ENCODE results near the gene EIF4A3. TPM values are rescaled to one million over a fixed set of nuclear protein-coding genes. Genes with fewer than 3 reads are reported as not detected.

Gene EIF4A3
- 124 and 125 TPM in 2 replicates for total RNA-seq (2022)
- percentile 88 among the genes with signal in this experiment for Bru-seq, nascent RNA
- percentile 91 among the genes with signal in this experiment for BruChase-seq, experiment 1, labeled RNA remaining after a 6-hour chase
- percentile 91 among the genes with signal in this experiment for BruChase-seq, experiment 2, labeled RNA remaining after a 2-hour chase
- long read RNA-seq, transcript EIF4A3-201 (12 exons, 1,734 nt), result major isoform, 263 of 277 reads
- long read RNA-seq, partial matches to known transcripts, result 5 of 277 reads
- long read RNA-seq, other reads (novel, unspliced or antisense), result 8 of 277 reads

- no TSS peak for BruUV-seq (replicated peaks)
- Mint-ChIP-seq H3K9me3 (ENCODE audit: low read depth, unreplicated experiment) (no peaks in the 10 kb centered on the region), H3K4me1 (ENCODE audit: low read depth, unreplicated experiment) (peaks cover 12% of the 10 kb centered on the region), H3K27ac (ENCODE audit: unreplicated experiment) (peak within 1 kb of the TSS; percentile 96), H3K4me3 (ENCODE audit: low read depth, unreplicated experiment) (peak within 1 kb of the TSS; percentile 75), H3K27me3 (ENCODE audit: unreplicated experiment) (no peaks in the 10 kb centered on the region), H3K36me3 (ENCODE audit: insufficient read depth, unreplicated experiment) (peaks cover 43% of the 10 kb centered on the region)
- intact Hi-C loops (cut with micrococcal nuclease; ENCODE audit: unreplicated experiment), result loop anchor here (5.0 kb wide), 1 partner anchor 105 kb away; no protein-coding TSS in a partner anchor
- TF ChIP-seq CTCF (IDR thresholded peaks at IDR 0.05; ENCODE audit: unreplicated experiment), result no peak
- peak; percentile 97 for DNase-seq
- CTCF ChIA-PET, result interaction anchor here (0.9 to 1.0 kb wide), 2 partner anchors 23 to 139 kb away, joined by 3 to 4 read pairs; no protein-coding TSS in a partner anchor
These were observed at the start of gene EIF4A3 for GRCh38 chr17:80147035-80147822. TSS of gene EIF4A3 (minus strand) at chr17:80147128. CDS start at chr17:80146961, 167 bp downstream.

GRCh38 chr17:80196652-80197051 lies 49.7 kb upstream of the EIF4A3 start:
- Mint-ChIP-seq H3K36me3 (ENCODE audit: insufficient read depth, unreplicated experiment) (peaks cover 5% of the 10 kb centered on the region), H3K27ac (ENCODE audit: unreplicated experiment) (no peak overlapping the region), H3K4me3 (ENCODE audit: low read depth, unreplicated experiment) (no peak overlapping the region), H3K27me3 (ENCODE audit: unreplicated experiment) (no peaks in the 10 kb centered on the region), H3K4me1 (ENCODE audit: low read depth, unreplicated experiment) (no peaks in the 10 kb centered on the region), H3K9me3 (ENCODE audit: low read depth, unreplicated experiment) (no peaks in the 10 kb centered on the region)
- intact Hi-C loops (cut with micrococcal nuclease; ENCODE audit: unreplicated experiment), result no loop called here
- no peak for TF ChIP-seq CTCF (IDR thresholded peaks at IDR 0.05; ENCODE audit: unreplicated experiment)
- DNase-seq, result no peak
- CTCF ChIA-PET, result interaction anchor here (0.6 to 0.7 kb wide), 3 partner anchors 16 to 267 kb away, joined by 3 to 6 read pairs (median 3); no protein-coding TSS in a partner anchor
- BruUV-seq (replicated peaks), result no TSS peak

- DNase-seq, result peak; percentile 26
- intact Hi-C loops (cut with micrococcal nuclease; ENCODE audit: unreplicated experiment), result no loop called here
- H3K9me3 Mint-ChIP-seq (ENCODE audit: low read depth, unreplicated experiment), result no peaks in the 10 kb centered on the region
- H3K27ac Mint-ChIP-seq (ENCODE audit: unreplicated experiment), result no peak overlapping the region
- peak; percentile 94 for TF ChIP-seq CTCF (IDR thresholded peaks at IDR 0.05; ENCODE audit: unreplicated experiment)
- H3K4me3 Mint-ChIP-seq (ENCODE audit: low read depth, unreplicated experiment), result no peak overlapping the region
- no TSS peak for BruUV-seq (replicated peaks)
- no peaks in the 10 kb centered on the region for H3K4me1 Mint-ChIP-seq (ENCODE audit: low read depth, unreplicated experiment)
- peaks cover 5% of the 10 kb centered on the region for H3K36me3 Mint-ChIP-seq (ENCODE audit: insufficient read depth, unreplicated experiment)
- H3K27me3 Mint-ChIP-seq (ENCODE audit: unreplicated experiment), result no peaks in the 10 kb centered on the region
- CTCF ChIA-PET, result interaction anchor here (0.6 kb wide), 2 partner anchors 15 to 25 kb away, joined by 3 read pairs; partner anchors contain the start of gene SLC26A11
These were observed 49.0 kb upstream of the EIF4A3 start for GRCh38 chr17:80195671-80196529.

GRCh38 chr17:80195141-80195540 lies 48.2 kb upstream of the EIF4A3 start:
- BruUV-seq (replicated peaks), result no TSS peak
- H3K27ac Mint-ChIP-seq (ENCODE audit: unreplicated experiment), result no peak overlapping the region
- intact Hi-C loops (cut with micrococcal nuclease; ENCODE audit: unreplicated experiment), result no loop called here

More at GRCh38 chr17:80195141-80195540, 48.2 kb upstream of the EIF4A3 start:
- Mint-ChIP-seq H3K36me3 (ENCODE audit: insufficient read depth, unreplicated experiment) (peaks cover 5% of the 10 kb centered on the region), H3K27me3 (ENCODE audit: unreplicated experiment) (no peaks in the 10 kb centered on the region), H3K9me3 (ENCODE audit: low read depth, unreplicated experiment) (no peaks in the 10 kb centered on the region), H3K4me3 (ENCODE audit: low read depth, unreplicated experiment) (no peak overlapping the region), H3K4me1 (ENCODE audit: low read depth, unreplicated experiment) (no peaks in the 10 kb centered on the region)
- TF ChIP-seq CTCF (IDR thresholded peaks at IDR 0.05; ENCODE audit: unreplicated experiment), result no peak
- CTCF ChIA-PET, result no interaction called here
- DNase-seq, result no peak
